ENCODE data around the gene LMNA. TPM values are rescaled to one million over a fixed set of nuclear protein-coding genes. Genes with fewer than 3 reads are reported as not detected.

Gene LMNA
- total and polyA plus RNA-seq, 8 donors, result 53.1 to 630 (median 244) TPM

DNA sequence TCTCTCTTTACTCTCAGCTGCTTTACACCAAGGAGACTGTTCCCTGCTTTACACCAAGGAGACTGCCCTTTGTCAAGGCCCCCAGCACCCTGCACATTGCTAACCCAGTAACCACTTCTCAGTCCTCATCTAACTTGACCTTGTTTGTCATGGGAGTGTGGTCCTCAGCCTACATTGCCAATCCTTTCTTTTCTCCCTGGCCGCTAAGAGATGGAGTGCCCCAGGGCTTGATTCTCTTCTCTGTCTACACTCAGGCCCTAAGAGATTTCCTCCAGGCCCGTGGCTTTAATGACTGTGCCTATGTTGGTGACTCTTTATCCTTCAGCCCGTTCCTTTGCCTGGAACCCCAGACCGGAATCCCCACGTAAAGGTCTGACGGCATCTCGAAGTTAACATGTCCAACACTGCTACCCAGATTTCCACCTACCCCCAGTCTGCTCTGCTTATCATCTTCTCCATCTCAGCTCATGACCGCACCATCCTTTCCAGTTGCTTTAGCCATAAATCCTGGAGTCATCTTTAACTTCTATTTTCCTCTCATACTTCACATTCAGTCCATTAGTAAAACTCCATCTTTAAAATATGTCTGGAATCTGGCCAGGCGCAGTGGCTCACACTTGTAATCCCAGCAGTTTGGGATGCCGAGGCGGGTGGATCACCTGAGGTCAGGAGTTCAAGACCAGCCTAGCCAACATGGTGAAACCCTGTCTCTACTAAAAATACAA lies 29.4 kb downstream of the LMNA start:
- H3K27me3 ChIP-seq, result no peaks in the 10 kb centered on the region
- intact Hi-C loops (cut with DNase I; ENCODE audit: low total_unique reads), result loop anchor here (5.0 kb wide), 1 partner anchor 83 kb away; no protein-coding TSS in a partner anchor
- no peaks in the 10 kb centered on the region for H3K9me3 ChIP-seq
- 62 to 73% (median 71%) methylated on average over 11 of the region's 11 CpGs for WGBS, 5 donors
- no peak for DNase-seq
- TF ChIP-seq, protein P1, sequence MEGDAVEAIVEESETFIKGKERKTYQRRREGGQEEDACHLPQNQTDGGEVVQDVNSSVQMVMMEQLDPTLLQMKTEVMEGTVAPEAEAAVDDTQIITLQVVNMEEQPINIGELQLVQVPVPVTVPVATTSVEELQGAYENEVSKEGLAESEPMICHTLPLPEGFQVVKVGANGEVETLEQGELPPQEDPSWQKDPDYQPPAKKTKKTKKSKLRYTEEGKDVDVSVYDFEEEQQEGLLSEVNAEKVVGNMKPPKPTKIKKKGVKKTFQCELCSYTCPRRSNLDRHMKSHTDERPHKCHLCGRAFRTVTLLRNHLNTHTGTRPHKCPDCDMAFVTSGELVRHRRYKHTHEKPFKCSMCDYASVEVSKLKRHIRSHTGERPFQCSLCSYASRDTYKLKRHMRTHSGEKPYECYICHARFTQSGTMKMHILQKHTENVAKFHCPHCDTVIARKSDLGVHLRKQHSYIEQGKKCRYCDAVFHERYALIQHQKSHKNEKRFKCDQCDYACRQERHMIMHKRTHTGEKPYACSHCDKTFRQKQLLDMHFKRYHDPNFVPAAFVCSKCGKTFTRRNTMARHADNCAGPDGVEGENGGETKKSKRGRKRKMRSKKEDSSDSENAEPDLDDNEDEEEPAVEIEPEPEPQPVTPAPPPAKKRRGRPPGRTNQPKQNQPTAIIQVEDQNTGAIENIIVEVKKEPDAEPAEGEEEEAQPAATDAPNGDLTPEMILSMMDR (IDR thresholded peaks at IDR 0.05), result no peak
- TF ChIP-seq POLR2A (IDR thresholded peaks at IDR 0.05) (no peak), EP300 (IDR thresholded peaks at IDR 0.05) (no peak), POLR2AphosphoS5 (IDR thresholded peaks at IDR 0.05) (no peak)
- peak overlapping the region in 2 of 5 donors; percentile 26 to 42 for H3K27ac ChIP-seq
- H3K4me3 ChIP-seq, result no peak overlapping the region
- H3K36me3 ChIP-seq, result peaks cover 13 to 20% (median 16%) of the 10 kb centered on the region in 4 donors
- H3K4me1 ChIP-seq, result peaks cover 13 to 59% (median 40%) of the 10 kb centered on the region in 4 donors

DNA sequence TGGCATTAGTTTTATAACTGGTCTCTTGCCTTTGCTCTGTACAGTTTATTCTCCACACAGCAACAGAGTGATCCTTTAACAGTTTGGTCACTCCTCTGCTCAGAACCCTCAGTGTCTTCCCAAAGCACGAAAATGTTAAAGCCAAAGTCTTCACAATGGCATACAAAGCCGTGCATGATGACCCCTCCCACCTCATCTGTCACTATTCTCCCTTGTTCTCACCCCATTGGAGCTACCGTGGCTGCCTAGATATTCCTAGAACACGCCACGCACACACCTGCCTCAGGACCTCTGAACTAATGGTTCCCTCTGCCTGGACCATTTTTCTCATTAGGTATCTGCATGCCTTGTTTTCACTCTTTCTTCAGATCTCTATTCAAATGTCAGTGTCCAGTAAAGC lies 30.2 kb downstream of the LMNA start:
- TF ChIP-seq POLR2AphosphoS5 (IDR thresholded peaks at IDR 0.05) (no peak), POLR2A (IDR thresholded peaks at IDR 0.05) (no peak)
- TF ChIP-seq, protein P1 (IDR thresholded peaks at IDR 0.05), result no peak
- peaks cover 4 to 12% (median 9%) of the 10 kb centered on the region in 4 donors for H3K36me3 ChIP-seq
- H3K9me3 ChIP-seq, result no peaks in the 10 kb centered on the region
- peaks cover 13 to 54% (median 36%) of the 10 kb centered on the region in 4 donors for H3K4me1 ChIP-seq
- no peak overlapping the region for H3K4me3 ChIP-seq
- no peak for DNase-seq
- 55 to 69% (median 58%) methylated on average over 5 of the region's 5 CpGs for WGBS, 5 donors
- H3K27ac ChIP-seq, result peak overlapping the region in 1 of 5 donors; percentile 42
- peaks cover 0 to 4% (median 4%) of the 10 kb centered on the region in 3 donors for H3K27me3 ChIP-seq
- intact Hi-C loops (cut with DNase I; ENCODE audit: low total_unique reads), result loop anchor here (5.0 kb wide), 1 partner anchor 83 kb away; no protein-coding TSS in a partner anchor

DNA sequence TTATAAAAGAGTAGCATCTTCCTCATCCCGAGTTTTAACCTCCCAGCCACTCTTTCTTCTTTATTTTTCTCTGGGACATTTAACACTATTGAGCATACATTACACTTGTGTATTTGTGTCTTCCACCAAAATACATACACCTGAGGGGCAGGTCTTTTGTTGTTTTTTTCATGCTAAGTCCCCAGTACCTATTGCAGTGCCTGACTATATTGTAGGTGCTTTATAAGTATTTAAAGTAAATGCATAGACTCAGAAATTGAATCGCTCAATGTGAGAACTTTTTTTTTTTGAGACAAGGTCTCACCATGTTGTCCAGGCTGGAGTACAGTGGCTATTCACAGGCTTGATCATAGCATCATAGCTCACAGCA lies 31.1 kb downstream of the LMNA start:
- intact Hi-C loops (cut with DNase I; ENCODE audit: low total_unique reads), result no loop called here
- TF ChIP-seq EP300 (IDR thresholded peaks at IDR 0.05) (no peak), POLR2A (IDR thresholded peaks at IDR 0.05) (no peak), POLR2AphosphoS5 (IDR thresholded peaks at IDR 0.05) (no peak)
- TF ChIP-seq, protein P1 (IDR thresholded peaks at IDR 0.05), result no peak
- no peak overlapping the region for H3K4me3 ChIP-seq
- peak in 1 of 2 donors; percentile 1 for DNase-seq
- peaks cover 0 to 13% (median 5%) of the 10 kb centered on the region in 3 donors for H3K27me3 ChIP-seq
- H3K36me3 ChIP-seq, result peaks cover 0 to 3% (median 0%) of the 10 kb centered on the region in 4 donors
- 59 to 72% (median 67%) methylated on average over 2 of the region's 2 CpGs for WGBS, 5 donors
- H3K4me1 ChIP-seq, result peaks cover 13 to 49% (median 30%) of the 10 kb centered on the region in 4 donors
- H3K9me3 ChIP-seq, result no peaks in the 10 kb centered on the region
- H3K27ac ChIP-seq, result peak overlapping the region in 1 of 5 donors; percentile 57

DNA sequence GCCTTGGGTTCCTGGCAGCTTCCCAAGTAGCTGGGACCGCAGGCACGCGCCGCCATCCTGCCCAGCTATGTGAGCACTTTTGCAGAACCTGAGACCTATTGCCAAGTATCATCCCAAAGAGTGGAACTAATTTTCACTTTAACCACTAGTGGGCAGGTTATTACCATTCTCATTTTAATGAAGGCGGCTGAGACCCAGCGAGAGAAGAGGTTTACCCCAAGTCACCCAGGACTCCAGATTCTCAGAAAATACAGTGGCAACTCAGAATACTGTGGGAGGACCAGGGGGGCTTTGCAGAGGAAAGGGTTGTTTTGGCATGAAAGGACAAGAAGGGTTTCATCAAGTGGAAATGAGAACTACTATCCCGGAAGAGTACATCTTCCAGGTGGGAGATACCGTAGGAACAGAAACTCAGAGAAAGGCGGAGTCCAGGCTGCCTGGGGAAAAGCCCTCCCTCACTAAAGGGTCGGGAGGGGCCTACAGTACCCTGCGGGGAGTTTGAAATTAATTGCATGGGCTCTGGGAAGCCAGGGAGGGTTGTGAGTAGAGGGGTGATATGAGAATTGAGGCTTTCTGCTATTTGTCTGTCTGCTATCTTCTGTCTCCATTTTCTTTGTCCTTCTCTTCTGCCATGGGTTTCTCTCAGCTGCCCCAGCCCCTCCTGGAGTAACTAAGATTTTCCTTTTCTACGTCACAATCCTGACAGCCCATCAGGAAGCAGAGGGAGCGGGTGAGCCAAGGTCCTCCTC lies 31.7 kb downstream of the LMNA start:
- Histone ChIP-seq H3K4me3 (peak overlapping the region in 2 of 4 donors; percentile 0 to 5), H3K9me3 (no peaks in the 10 kb centered on the region), H3K27me3 (peaks cover 0 to 19% (median 5%) of the 10 kb centered on the region in 3 donors), H3K36me3 (no peaks in the 10 kb centered on the region), H3K4me1 (peaks cover 13 to 49% (median 26%) of the 10 kb centered on the region in 4 donors), H3K27ac (peak overlapping the region in 3 of 5 donors; percentile 57 to 70 (median 61))
- peak in 1 of 3 donors; percentile 78 for TF ChIP-seq POLR2AphosphoS5 (IDR thresholded peaks at IDR 0.05)
- TF ChIP-seq, protein P1 (IDR thresholded peaks at IDR 0.05), result peak in 5 of 7 experiments; percentile 49 to 86 (median 62)
- no peak for TF ChIP-seq POLR2A (IDR thresholded peaks at IDR 0.05)
- peak; percentile 67 to 89 for DNase-seq
- intact Hi-C loops (cut with DNase I; ENCODE audit: low total_unique reads), result no loop called here
- WGBS, 5 donors, result 9 to 14% (median 12%) methylated on average over 13 of the region's 13 CpGs

Measured in stomach (tissue), 9 donors.